Measurements from ENCODE around the gene HIVEP2.

Gene HIVEP2

GRCh38 chr6:142760152-142760551 lies 184.8 kb downstream of the HIVEP2 start:
- no peak overlapping the region for H3K9ac ChIP-seq (ENCODE audit: low read length)
- no peaks in the 10 kb centered on the region for H3K9me3 ChIP-seq (ENCODE audit: control insufficient read depth, low read length)
- H3K4me1 ChIP-seq (ENCODE audit: control insufficient read depth, insufficient read depth, low read length): peaks cover 16% of the 10 kb centered on the region
- peak; percentile 37 for DNase-seq (ENCODE audit: low read depth)
- no peak overlapping the region for H3K4me3 ChIP-seq (ENCODE audit: low read length)
- H3K36me3 ChIP-seq (ENCODE audit: control insufficient read depth, insufficient read depth, low read length, severe bottlenecking): peaks cover 34% of the 10 kb centered on the region
- H3K27me3 ChIP-seq (replicated peaks; ENCODE audit: control insufficient read depth, insufficient read depth, low read length): no peaks in the 10 kb centered on the region

DNA sequence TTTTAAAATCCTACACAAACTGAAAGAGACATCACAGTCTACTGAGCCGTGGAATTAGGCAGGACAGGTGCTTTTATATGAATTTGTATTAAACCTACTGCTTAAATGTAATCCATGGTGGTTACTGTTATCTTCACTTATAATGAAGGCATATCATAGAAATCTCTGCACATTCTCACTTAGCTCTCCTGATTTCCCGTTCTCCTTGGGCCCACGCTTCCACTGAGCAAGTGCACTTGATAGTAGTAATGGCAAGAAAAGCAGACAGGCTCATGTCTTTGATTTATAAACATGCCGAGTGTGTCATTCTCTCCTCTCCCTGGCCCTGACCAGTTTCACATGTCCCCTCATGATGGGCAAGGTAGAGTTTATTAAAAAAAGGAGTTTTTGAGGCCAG lies 186.3 kb downstream of the HIVEP2 start:
- Histone ChIP-seq H3K4me3 (ENCODE audit: low read length) (no peak overlapping the region), H3K27me3 (replicated peaks; ENCODE audit: control insufficient read depth, insufficient read depth, low read length) (no peaks in the 10 kb centered on the region), H3K4me1 (ENCODE audit: control insufficient read depth, insufficient read depth, low read length) (peaks cover 16% of the 10 kb centered on the region), H3K9ac (ENCODE audit: low read length) (no peak overlapping the region), H3K9me3 (ENCODE audit: control insufficient read depth, low read length) (no peaks in the 10 kb centered on the region), H3K36me3 (ENCODE audit: control insufficient read depth, insufficient read depth, low read length, severe bottlenecking) (peaks cover 34% of the 10 kb centered on the region)
- no peak for DNase-seq (ENCODE audit: low read depth)

DNA sequence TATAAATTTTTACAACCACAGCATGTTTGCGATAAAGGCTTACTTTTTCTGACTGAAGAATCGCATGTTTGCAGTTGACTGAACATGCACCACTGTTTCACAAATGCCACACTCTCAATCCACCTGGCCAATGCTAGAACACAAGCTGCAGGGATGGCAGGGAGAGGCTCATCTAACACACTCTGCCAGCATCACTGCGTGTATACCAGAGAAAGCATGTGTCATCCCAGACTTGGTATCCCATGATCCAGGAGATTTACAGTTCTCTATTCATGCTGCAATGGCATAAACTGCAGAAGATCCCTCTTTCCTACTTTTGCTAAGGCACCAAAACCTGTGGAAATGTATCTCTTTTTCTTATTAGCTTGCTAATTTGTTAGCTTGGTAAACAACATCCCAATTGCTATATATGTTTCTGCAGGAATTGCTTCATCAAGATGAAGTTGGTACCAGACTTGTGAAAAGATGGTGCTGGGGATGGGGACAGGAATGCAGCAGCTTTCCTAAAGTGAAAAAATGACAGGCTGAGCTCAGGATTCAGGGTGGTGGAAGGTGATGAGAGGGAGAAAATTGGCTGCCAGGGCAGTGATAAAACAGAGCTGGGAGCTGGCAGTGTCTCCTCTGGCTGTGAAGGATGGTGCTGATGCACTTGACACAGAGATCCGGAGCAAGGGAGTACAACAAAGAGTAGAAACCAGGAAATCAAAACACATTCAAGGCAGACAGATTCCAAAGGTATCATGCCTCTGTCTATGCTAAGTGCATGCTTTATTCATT lies 186.9 kb downstream of the HIVEP2 start:
- no peaks in the 10 kb centered on the region for H3K27me3 ChIP-seq (replicated peaks; ENCODE audit: control insufficient read depth, insufficient read depth, low read length)
- H3K4me1 ChIP-seq (ENCODE audit: control insufficient read depth, insufficient read depth, low read length): peaks cover 11% of the 10 kb centered on the region
- no peaks in the 10 kb centered on the region for H3K9me3 ChIP-seq (ENCODE audit: control insufficient read depth, low read length)
- H3K9ac ChIP-seq (ENCODE audit: low read length): no peak overlapping the region
- peaks cover 39% of the 10 kb centered on the region for H3K36me3 ChIP-seq (ENCODE audit: control insufficient read depth, insufficient read depth, low read length, severe bottlenecking)
- no peak for DNase-seq (ENCODE audit: low read depth)
- H3K4me3 ChIP-seq (ENCODE audit: low read length): no peak overlapping the region

DNA sequence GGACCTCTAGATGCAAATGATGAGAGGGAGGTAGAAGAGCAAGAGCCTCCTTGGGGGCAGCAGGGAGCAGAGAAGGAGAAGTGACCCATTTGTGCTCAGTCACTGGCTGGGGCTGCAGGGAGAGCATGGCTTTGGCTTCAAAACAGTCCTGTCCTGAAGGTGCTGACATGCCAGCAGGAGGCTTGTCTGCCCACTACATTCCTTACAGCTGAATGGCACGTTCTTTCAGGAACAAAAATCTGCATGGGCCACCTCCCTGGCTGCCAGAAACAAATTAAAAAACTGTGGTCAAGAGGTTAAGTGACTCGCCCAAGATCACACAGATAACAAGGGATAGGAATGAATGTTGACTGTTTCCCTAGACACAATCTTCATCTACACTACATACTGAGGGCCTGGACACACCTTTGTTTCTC lies 188.8 kb downstream of the HIVEP2 start:
- no peak overlapping the region for H3K9ac ChIP-seq (ENCODE audit: low read length)
- peaks cover 43% of the 10 kb centered on the region for H3K36me3 ChIP-seq (ENCODE audit: control insufficient read depth, insufficient read depth, low read length, severe bottlenecking)
- peak; percentile 53 for DNase-seq (ENCODE audit: low read depth)
- no peak overlapping the region for H3K4me3 ChIP-seq (ENCODE audit: low read length)
- no peaks in the 10 kb centered on the region for H3K9me3 ChIP-seq (ENCODE audit: control insufficient read depth, low read length)
- peaks cover 11% of the 10 kb centered on the region for H3K4me1 ChIP-seq (ENCODE audit: control insufficient read depth, insufficient read depth, low read length)
- H3K27me3 ChIP-seq (replicated peaks; ENCODE audit: control insufficient read depth, insufficient read depth, low read length): no peaks in the 10 kb centered on the region

DNA sequence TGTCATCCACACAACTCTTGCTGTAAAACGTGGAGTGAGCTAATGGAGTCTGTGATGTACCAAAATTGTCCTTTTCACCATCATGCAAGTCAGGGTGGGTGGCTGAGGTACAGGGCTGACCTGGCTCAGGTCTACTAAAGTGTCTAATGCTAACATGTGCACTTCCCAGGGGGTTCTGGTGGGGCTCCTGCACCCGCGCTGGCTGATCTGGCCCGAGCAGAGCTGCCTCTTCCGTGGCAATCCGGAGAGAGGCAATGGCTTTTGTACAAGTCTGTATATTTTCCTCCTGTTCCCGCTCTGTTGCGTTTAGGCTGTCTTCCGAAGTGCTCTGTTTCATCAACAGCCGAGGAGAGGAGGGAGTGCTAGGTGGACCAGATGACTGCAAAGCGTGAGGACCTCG lies 191.8 kb downstream of the HIVEP2 start:
- Histone ChIP-seq H3K4me3 (ENCODE audit: low read length) (no peak overlapping the region), H3K9ac (ENCODE audit: low read length) (no peak overlapping the region), H3K36me3 (ENCODE audit: control insufficient read depth, insufficient read depth, low read length, severe bottlenecking) (peaks cover 16% of the 10 kb centered on the region), H3K27me3 (replicated peaks; ENCODE audit: control insufficient read depth, insufficient read depth, low read length) (no peaks in the 10 kb centered on the region), H3K9me3 (ENCODE audit: control insufficient read depth, low read length) (no peaks in the 10 kb centered on the region), H3K4me1 (ENCODE audit: control insufficient read depth, insufficient read depth, low read length) (peaks cover 2% of the 10 kb centered on the region)
- DNase-seq (ENCODE audit: low read depth): no peak

- H3K27me3 ChIP-seq (replicated peaks; ENCODE audit: control insufficient read depth, insufficient read depth, low read length): no peaks in the 10 kb centered on the region
- peak; percentile 61 for DNase-seq (ENCODE audit: low read depth)
- H3K36me3 ChIP-seq (ENCODE audit: control insufficient read depth, insufficient read depth, low read length, severe bottlenecking): peaks cover 11% of the 10 kb centered on the region
- H3K4me3 ChIP-seq (ENCODE audit: low read length): no peak overlapping the region
- H3K9ac ChIP-seq (ENCODE audit: low read length): no peak overlapping the region
- no peaks in the 10 kb centered on the region for H3K9me3 ChIP-seq (ENCODE audit: control insufficient read depth, low read length)
- peaks cover 2% of the 10 kb centered on the region for H3K4me1 ChIP-seq (ENCODE audit: control insufficient read depth, insufficient read depth, low read length)
Observed at GRCh38 chr6:142752348-142752747, 192.6 kb downstream of the HIVEP2 start.

- H3K9ac ChIP-seq (ENCODE audit: low read length): no peak overlapping the region
- H3K4me3 ChIP-seq (ENCODE audit: low read length): no peak overlapping the region
- peaks cover 11% of the 10 kb centered on the region for H3K36me3 ChIP-seq (ENCODE audit: control insufficient read depth, insufficient read depth, low read length, severe bottlenecking)
- H3K9me3 ChIP-seq (ENCODE audit: control insufficient read depth, low read length): no peaks in the 10 kb centered on the region
- no peak for DNase-seq (ENCODE audit: low read depth)
- H3K27me3 ChIP-seq (replicated peaks; ENCODE audit: control insufficient read depth, insufficient read depth, low read length): no peaks in the 10 kb centered on the region
- H3K4me1 ChIP-seq (ENCODE audit: control insufficient read depth, insufficient read depth, low read length): peaks cover 2% of the 10 kb centered on the region
Observed at GRCh38 chr6:142751452-142751851, 193.5 kb downstream of the HIVEP2 start.

DNA sequence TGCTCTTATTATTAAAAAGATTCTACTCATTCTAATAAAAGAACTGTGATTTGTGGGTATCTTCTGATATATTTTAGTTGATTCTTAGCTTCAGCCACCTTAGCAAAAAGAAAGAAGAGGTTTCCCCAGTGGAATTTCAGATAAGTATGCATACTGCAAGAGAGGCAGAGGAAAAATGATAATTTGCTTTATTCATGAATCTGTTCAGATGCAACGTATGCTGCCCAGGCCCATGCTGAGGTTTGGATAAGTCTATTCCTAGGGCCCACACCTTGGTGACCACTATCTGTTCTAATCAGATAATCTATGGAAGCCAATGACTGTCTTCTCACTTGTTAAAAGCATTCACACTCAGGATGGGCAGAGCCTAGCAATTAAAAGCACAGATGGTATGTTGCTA lies 194.0 kb downstream of the HIVEP2 start:
- Histone ChIP-seq H3K4me3 (ENCODE audit: low read length) (no peak overlapping the region), H3K36me3 (ENCODE audit: control insufficient read depth, insufficient read depth, low read length, severe bottlenecking) (peaks cover 11% of the 10 kb centered on the region), H3K9ac (ENCODE audit: low read length) (no peak overlapping the region), H3K27me3 (replicated peaks; ENCODE audit: control insufficient read depth, insufficient read depth, low read length) (no peaks in the 10 kb centered on the region), H3K4me1 (ENCODE audit: control insufficient read depth, insufficient read depth, low read length) (peaks cover 2% of the 10 kb centered on the region), H3K9me3 (ENCODE audit: control insufficient read depth, low read length) (no peaks in the 10 kb centered on the region)
- DNase-seq (ENCODE audit: low read depth): no peak

- peaks cover 11% of the 10 kb centered on the region for H3K36me3 ChIP-seq (ENCODE audit: control insufficient read depth, insufficient read depth, low read length, severe bottlenecking)
- DNase-seq (ENCODE audit: low read depth): no peak
- H3K4me1 ChIP-seq (ENCODE audit: control insufficient read depth, insufficient read depth, low read length): no peaks in the 10 kb centered on the region
- H3K27me3 ChIP-seq (replicated peaks; ENCODE audit: control insufficient read depth, insufficient read depth, low read length): no peaks in the 10 kb centered on the region
- H3K9me3 ChIP-seq (ENCODE audit: control insufficient read depth, low read length): no peaks in the 10 kb centered on the region
- no peak overlapping the region for H3K4me3 ChIP-seq (ENCODE audit: low read length)
- no peak overlapping the region for H3K9ac ChIP-seq (ENCODE audit: low read length)
Observed at GRCh38 chr6:142749556-142749955, 195.4 kb downstream of the HIVEP2 start.

DNA sequence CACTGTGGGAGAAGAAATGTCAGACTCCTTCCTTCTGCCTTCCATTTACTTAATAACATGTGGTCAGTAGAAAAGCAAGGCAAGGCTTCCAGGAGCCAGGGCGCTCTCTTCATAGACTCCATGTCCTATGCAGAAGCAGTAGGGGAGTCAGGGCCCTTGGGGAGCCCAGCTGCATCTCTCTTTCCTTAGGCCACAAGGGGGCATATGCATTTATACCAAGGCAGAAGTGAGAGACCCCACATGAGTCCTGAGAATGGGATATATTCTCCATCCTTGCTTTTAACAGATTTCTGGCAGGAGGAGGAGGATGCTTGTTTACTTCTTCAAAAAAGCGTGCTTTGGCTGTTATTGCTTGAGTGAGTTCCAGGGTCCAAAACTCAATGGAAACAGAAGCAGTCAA lies 198.5 kb downstream of the HIVEP2 start:
- Histone ChIP-seq H3K9me3 (ENCODE audit: control insufficient read depth, low read length) (no peaks in the 10 kb centered on the region), H3K4me1 (ENCODE audit: control insufficient read depth, insufficient read depth, low read length) (no peaks in the 10 kb centered on the region), H3K36me3 (ENCODE audit: control insufficient read depth, insufficient read depth, low read length, severe bottlenecking) (no peaks in the 10 kb centered on the region), H3K27me3 (replicated peaks; ENCODE audit: control insufficient read depth, insufficient read depth, low read length) (no peaks in the 10 kb centered on the region), H3K9ac (ENCODE audit: low read length) (no peak overlapping the region), H3K4me3 (ENCODE audit: low read length) (no peak overlapping the region)
- DNase-seq (ENCODE audit: low read depth): peak; percentile 15

GRCh38 chr6:142744836-142745235 lies 200.1 kb downstream of the HIVEP2 start:
- H3K4me3 ChIP-seq (ENCODE audit: low read length): no peak overlapping the region
- no peak overlapping the region for H3K9ac ChIP-seq (ENCODE audit: low read length)
- DNase-seq (ENCODE audit: low read depth): peak; percentile 46
- H3K27me3 ChIP-seq (replicated peaks; ENCODE audit: control insufficient read depth, insufficient read depth, low read length): no peaks in the 10 kb centered on the region
- H3K9me3 ChIP-seq (ENCODE audit: control insufficient read depth, low read length): no peaks in the 10 kb centered on the region
- H3K36me3 ChIP-seq (ENCODE audit: control insufficient read depth, insufficient read depth, low read length, severe bottlenecking): no peaks in the 10 kb centered on the region
- H3K4me1 ChIP-seq (ENCODE audit: control insufficient read depth, insufficient read depth, low read length): no peaks in the 10 kb centered on the region

GRCh38 chr6:142740449-142740848 lies 204.5 kb downstream of the HIVEP2 start:
- H3K4me1 ChIP-seq (ENCODE audit: control insufficient read depth, insufficient read depth, low read length): peaks cover 27% of the 10 kb centered on the region
- no peaks in the 10 kb centered on the region for H3K9me3 ChIP-seq (ENCODE audit: control insufficient read depth, low read length)
- no peaks in the 10 kb centered on the region for H3K27me3 ChIP-seq (replicated peaks; ENCODE audit: control insufficient read depth, insufficient read depth, low read length)
- DNase-seq (ENCODE audit: low read depth): no peak
- no peak overlapping the region for H3K9ac ChIP-seq (ENCODE audit: low read length)
- H3K4me3 ChIP-seq (ENCODE audit: low read length): no peak overlapping the region
- no peaks in the 10 kb centered on the region for H3K36me3 ChIP-seq (ENCODE audit: control insufficient read depth, insufficient read depth, low read length, severe bottlenecking)
